CD4-positive, alpha-beta T cell treated with Interleukin-15 for 1 hour (primary cell): Measurements from ENCODE around the gene SLC6A9.

Experiments
- DNase-seq: peaks from one replicate; pipeline ENCODE4 v3.0.0-alpha.2; 2020

The SLC6A9 gene

GRCh38 chr1:44031252-44032169 lies at the start of gene SLC6A9:
SLC6A9 (minus strand) TSS chr1:44031462; CDS start chr1:44024277, 7,185 bp downstream.
- no peak for DNase-seq

- DNase-seq = no peak
Observed at GRCh38 chr1:44079566-44079965, 48.3 kb upstream of the SLC6A9 start.

- no peak for DNase-seq
Observed at GRCh38 chr1:44078104-44078503, 46.8 kb upstream of the SLC6A9 start.

GRCh38 chr1:44077421-44077820 lies 46.2 kb upstream of the SLC6A9 start:
- DNase-seq = no peak

GRCh38 chr1:44076066-44076465 lies 44.8 kb upstream of the SLC6A9 start:
- no peak for DNase-seq

- DNase-seq = no peak
Observed at GRCh38 chr1:44074415-44074814, 43.2 kb upstream of the SLC6A9 start.

GRCh38 chr1:44073528-44073927 lies 42.3 kb upstream of the SLC6A9 start:
- no peak for DNase-seq

- no peak for DNase-seq
Observed at GRCh38 chr1:44072821-44073220, 41.6 kb upstream of the SLC6A9 start.

- no peak for DNase-seq
Observed at GRCh38 chr1:44072204-44072603, 40.9 kb upstream of the SLC6A9 start.

GRCh38 chr1:44071461-44071860 lies 40.2 kb upstream of the SLC6A9 start:
- no peak for DNase-seq

- no peak for DNase-seq
Observed at GRCh38 chr1:44068442-44068921, 37.2 kb upstream of the SLC6A9 start.

- no peak for DNase-seq
Observed at GRCh38 chr1:44067266-44068250, 36.3 kb upstream of the SLC6A9 start.

- no peak for DNase-seq
Observed at GRCh38 chr1:44062656-44063179, 31.5 kb upstream of the SLC6A9 start.

GRCh38 chr1:44061857-44062256 lies 30.6 kb upstream of the SLC6A9 start:
- DNase-seq = no peak

- no peak for DNase-seq
Observed at GRCh38 chr1:44060830-44061267, 29.6 kb upstream of the SLC6A9 start.

GRCh38 chr1:44059664-44060355 lies 28.5 kb upstream of the SLC6A9 start:
- DNase-seq = no peak

- DNase-seq = no peak
Observed at GRCh38 chr1:44059212-44059611, 27.9 kb upstream of the SLC6A9 start.

- DNase-seq = no peak
Observed at GRCh38 chr1:44057293-44057692, 26.0 kb upstream of the SLC6A9 start.

GRCh38 chr1:44053394-44053793 lies 22.1 kb upstream of the SLC6A9 start:
- DNase-seq = no peak

GRCh38 chr1:44050261-44050660 lies 19.0 kb upstream of the SLC6A9 start:
- DNase-seq = no peak

GRCh38 chr1:44049839-44050238 lies 18.6 kb upstream of the SLC6A9 start:
- no peak for DNase-seq

GRCh38 chr1:44048532-44049215 lies 17.4 kb upstream of the SLC6A9 start:
- no peak for DNase-seq
